HG02678 (cell line): Measurements from ENCODE around the gene SIPA1L3.
A peak's percentile ranks its signal among the peaks of the same experiment; 100 is the strongest.
"Not testable (repeated sequence)": the region's sequence is repeated elsewhere in the genome, so short reads cannot be mapped to it uniquely, and the experiment has no call there.

ENCODE experiments used
- ATAC-seq: cut with Tn5 transposase; IDR thresholded peaks from one replicate; pipeline ENCODE4 v1.9.1; 2021; ENCODE audit warnings: mild to moderate bottlenecking, moderate library complexity; ENCODE audit not compliant: unreplicated experiment

SIPA1L3 gene

DNA sequence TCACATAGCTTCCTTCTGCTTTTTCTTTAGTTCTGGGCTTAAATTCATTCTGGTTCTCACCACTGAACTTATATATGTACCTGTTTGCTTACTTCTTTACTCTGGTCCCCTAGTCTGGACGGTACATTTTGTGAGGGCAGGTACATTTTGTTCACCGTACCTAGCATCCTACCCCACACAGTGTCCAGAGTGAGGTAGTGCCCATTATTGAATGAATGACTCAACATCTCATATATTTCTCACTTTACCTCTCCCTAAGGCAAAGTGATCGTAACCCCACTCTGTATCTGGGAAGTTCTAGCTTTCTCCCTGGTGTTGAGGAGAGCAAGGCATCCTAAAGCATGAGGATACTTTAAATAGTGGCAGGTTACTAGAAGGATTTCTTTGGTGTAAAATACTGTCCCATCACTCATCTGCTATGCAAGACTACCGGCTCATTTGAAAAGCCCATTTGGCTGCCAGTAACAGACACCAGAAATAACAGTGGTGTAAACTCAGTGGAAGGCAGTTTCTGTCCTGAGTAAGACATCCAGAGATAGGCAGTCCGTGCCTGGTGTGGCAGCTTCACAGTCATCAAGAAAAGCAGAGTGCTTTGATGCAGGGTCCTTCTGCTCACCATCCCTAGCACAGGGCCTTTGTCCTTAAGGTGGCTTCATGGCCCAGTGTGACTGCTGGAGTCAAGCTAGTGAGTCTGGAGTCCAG lies 111.8 kb downstream of the SIPA1L3 start:
- no peak for ATAC-seq

DNA sequence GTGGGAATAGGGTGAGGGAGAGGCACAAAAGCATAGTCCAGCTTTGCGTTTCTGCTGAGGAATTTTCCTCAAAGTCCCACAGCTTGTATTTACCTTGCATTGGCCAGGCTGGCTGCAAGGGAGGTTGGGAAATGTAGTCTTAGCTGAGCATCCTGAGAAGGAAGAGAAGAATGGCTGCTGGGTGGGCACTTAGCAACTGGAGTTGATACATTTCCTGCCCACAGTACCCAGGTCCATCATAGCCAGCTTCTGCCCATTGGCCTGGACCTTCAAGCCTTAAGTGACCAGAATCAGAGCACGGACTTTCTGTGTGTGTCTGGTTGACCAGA lies 112.4 kb downstream of the SIPA1L3 start:
- no peak for ATAC-seq

DNA sequence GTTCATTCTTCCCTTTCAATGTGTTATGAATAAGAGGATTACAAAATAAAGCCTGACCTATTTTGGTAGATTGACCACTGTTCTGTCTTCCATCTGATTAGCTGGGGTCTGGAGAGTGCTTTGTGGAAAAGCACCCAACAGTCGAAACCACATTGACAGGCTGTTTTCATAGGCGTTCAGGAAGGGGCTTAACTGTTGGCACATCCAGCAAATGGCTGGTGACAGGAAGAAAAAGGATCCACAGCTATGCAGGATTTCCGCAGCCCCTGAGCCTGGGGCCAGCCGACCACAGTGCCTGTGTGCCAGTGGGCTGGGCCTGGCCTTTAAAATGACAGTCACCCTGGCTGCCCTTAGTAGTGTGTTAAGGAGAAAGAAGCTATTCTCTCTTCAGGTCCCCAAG lies 113.3 kb downstream of the SIPA1L3 start:
- ATAC-seq = no peak

DNA sequence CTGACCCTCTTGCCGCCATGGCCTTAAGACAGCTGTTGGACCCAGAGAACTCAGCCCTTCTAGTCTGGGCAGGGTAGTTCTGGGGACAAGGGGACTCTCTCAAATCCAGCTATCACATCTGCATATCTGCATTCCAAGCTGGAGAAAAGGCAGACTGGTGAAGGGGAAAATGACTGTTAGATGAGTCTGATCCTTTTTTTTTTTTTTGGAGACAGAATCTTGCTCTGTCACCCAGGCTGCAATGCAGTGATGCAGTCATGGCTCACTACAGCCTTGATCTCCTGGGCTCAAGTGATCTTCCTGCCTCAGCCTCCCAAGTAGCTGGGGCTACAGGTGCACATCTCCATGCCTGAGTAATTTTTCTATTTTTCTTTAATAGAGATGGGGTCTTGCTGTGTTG lies 114.3 kb downstream of the SIPA1L3 start:
- ATAC-seq = no peak

DNA sequence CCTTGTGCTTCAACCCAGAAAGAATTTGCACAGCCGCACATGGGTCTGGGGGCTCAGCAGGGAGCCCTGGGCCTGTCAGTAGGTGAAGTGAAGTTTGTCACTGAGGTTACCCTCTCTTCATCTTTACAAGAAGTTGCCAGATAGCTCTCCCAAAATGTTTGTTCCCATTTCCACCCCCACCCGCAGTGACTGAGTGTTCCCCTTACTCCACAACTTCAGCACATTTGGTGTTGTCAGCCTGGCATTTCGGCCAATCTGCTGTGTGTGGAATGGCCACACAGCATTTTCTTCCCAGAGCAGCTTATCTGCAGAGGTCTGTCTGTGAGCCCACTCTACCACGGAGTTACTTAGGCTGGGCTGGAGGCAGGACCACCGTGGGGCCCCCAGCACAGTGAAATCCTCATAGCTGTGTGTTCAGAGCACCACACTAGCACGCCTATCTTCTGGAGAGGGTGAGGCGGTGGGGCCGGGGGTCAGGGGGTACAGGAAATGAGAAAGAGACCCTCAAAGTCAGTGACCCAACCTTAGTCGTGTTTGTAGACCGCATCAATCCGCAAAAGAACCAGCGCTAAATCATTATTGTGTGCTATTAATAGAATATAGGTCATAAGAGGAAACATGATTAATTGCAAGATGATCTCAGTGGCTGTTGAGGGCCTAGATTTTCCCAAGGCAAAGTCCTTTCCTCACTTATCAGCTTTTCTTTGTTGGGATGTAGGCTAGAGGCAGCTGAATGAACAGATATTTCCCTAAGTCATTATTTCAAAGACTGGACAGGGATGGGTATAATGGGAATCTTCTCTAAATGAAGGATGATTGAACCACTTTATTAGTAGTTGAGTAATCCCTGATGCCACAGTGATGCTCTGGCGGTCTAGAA lies 116.0 kb downstream of the SIPA1L3 start:
- no peak for ATAC-seq

DNA sequence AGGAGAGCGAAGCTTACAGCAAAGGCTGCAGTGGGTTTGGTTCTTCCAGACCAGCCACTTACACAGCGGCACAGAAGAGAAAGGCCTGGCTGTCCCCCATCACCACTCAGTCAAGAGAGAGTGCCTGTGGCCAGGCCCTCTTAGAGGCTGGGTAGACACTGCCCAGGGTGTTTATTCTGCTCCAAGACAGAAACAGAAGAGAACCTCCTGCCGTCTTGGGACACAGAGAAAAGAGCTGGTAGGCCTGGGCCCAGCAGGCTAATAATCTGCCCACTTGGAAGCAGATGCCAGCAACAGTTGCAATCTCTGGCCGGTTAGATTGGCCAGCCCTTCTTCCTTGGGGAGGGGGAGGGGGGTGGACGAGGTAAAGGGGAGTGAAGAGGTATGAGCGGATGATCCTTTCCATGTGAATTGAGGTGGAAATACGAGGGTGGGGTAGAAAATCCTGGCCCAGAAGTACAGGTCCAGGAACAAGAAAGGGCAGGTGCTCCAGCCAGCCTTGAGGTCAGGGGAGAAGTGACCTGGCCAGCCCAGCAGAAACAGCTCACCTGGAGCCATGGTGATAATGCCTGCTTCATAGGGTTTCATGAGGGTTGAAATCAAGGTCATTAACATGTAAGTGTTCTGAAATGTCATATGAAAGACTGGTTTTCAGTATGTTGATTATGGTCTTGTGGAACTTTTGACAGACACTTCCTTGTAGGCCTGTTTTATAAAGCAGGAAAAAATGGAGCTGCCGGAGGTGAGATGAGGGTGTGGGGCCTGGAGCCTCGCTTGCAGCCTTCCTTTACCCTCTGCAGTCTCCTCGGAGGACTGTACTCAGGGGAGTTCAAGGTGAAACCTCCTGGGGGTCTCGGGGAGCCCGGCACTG lies 116.9 kb downstream of the SIPA1L3 start:
- no peak for ATAC-seq

DNA sequence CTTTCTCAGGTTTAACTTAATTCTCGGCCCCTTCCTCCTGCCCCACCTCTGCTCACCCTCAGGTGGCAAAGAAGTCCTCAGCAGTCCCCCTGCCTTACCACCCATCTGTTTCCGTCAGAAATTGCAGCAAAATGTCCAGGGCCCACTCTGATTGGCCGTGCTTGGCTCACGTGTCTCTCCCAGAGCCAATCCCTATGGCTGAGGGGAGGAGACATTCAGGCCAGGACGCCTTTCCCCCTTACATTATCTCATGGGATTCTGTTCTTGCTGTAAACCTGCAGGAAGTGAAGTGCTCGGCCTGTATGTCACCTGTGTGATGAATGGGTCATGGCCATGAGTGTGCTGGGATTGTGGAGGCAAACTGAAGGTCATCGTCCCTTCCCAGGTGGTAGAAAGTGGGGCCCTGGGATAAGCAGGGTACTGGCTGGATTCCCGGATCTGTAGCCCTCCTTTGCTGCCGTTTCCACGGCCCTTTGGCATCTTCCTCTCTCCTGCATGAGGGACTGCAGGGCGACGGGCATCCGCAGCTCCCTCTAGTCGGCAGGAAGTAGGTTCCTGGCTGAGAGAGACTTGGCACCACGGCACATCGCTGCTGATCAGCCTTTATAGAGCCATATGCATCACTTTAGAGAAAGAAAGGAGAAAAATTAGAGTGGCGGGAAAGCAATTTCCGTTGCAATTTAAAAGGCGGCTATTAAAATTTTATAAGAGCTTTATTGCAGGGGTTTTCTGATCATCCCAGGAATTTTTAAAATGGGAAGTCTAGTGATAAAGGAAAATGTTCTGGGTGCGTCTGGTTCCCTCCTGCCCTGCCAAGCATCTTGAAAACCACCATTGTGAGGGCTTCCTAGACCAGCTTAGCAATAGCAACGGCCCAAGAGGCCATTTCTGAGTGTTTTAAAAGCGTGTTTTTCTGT lies 118.2 kb downstream of the SIPA1L3 start:
- no peak for ATAC-seq

DNA sequence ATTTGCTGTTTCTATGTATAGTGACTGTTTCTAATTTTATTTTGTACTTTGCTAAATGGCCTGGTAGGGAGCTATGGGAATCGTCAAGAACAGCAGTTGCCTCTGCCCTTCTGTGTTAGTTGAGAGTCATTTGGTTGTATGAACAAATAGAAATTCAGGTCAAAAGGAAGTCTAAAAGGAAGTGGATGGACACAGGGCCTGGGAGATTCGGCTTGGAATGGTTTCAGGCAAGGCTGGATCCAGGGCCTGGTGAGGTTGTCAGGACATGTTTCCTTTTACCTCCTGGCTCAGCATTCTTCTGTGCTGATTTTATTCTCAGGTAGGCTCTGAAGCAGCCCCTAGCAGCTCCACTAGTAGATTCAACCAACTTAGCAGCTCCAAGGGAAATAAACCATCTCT lies 118.9 kb downstream of the SIPA1L3 start:
- ATAC-seq = no peak

DNA sequence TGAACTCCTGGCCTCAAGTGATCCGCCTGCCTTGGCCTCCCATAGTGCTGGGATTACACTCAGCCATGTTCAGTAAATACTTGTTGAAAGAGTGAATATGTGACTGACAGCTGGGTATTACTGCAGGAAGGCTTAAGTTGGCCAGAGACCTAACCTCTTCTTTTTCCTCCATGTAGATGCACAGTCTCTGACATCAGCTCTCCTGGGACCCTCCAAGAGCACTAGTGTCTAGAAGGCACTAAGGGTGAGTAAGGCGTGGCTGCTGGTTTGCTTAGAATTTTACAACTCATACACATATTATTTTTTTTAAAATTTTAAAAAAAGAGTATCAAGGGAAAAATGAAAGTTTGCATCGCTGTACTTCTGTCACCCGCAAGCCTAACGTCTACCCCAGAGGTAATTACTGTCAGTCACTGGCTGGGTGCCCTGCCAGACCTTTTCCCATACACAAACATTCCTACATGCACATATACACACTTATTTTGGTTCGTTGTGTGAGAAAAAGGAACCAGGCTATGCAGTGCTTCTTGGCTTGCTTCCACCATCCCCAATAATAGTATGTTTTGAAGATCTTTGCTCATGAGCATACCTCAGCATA lies 122.0 kb downstream of the SIPA1L3 start:
- ATAC-seq = no peak

DNA sequence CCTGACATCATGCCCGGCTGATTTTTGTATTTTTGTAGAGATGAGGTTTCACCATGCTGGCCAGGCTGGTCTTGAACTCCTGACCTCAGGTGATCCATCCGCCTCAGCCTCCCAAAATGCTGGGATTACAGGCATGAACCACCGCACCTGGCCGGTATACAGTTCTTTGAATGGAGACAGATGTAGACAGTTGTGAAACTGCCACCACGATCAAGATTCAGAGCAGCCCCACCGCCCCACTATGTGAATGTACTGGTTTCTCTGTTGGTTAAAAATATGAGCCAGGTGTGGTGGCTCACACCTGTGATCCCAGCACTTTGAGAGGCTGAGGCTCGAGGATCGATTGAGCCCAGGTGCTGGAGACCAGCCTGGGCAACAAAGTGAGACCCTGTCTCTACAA lies 123.0 kb downstream of the SIPA1L3 start:
- not testable (repeated sequence) for ATAC-seq

DNA sequence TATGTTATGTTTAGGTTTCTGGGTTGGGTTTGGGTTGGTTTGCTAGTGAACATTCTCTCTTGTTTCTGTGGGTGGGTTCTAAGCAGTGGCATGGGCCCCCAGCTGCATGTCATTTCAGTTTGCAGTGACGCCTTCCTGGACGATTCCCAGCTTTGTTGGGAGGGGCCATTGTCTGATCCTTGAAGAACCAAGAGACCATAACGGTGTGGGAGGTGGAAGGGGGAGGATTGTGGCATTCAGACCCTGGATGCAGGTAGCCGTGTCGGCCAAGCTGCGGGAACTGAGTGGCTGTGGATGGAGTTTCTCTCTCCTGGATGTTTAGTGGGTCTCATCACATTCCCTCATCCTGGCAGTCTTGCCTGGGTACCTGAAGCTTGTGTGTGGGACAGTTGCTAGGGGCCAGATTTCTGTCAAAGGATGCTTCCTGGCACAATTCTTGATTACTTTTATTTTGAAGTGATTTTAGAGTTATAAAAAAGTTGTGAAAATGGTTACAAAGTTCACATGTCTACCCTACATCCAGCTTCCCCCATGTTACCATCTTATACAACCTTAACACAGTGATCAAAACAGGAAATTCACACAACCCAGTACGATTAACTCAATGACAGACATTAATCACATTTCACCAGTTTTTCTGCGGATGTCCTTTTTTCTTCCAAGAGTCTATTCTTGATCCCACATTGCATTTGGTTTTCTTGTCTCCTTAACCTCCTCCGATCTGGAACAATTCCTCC lies 123.8 kb downstream of the SIPA1L3 start:
- ATAC-seq = no peak

DNA sequence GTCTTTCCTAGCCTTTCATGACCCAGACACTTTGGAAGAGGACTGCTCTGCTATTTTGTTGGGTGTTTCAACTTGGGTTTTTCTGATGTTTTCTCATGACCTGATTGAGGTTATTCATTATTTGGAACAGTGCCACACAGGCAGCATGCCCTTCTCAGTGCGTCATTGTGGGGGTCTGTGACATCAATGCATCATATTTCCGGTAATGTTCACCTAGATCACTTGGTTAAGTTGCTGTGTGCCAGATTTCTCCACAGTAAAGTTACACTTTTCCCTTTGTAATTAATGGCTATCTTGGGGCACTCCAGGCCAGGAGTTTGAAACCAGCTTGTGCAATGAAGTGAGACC lies 124.4 kb downstream of the SIPA1L3 start:
- no peak for ATAC-seq

DNA sequence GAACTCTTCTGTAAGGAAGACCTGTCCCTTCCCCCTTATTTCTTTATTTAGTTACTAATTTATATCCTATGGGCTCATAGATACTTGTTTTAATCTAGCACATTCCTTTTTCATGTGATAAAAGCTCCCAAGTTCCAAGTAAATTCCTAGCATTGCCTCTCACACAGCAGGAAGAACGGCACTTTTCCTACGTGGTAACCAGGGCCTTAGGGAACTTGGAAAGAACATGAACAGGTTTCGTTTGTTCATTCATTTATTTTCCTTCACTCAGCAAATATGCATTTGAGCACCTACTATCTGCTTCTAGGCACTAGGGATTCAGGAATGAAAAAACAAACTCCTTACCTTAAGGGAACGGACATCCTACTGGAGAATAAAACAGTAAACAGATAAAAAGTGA lies 125.1 kb downstream of the SIPA1L3 start:
- ATAC-seq = no peak

DNA sequence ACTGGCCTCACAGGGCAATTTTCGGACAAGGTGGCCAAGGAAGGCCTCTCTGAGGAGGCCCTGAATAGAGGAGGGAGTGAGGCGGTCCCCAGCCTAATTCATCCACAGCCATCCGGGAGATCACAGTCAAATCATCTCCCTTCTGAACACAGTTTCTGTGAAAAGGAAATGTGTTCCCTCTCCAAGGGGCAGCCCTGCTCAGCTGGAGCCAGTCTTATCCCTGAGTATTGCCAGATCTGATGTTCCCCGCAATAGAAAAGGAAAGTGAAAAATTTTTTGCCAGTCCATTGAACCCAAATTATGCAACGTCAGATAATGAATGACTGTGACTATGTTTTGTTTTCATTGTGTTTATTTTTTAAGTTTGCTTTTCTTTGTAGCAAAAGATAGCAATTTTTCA lies 125.9 kb downstream of the SIPA1L3 start:
- ATAC-seq = no peak

DNA sequence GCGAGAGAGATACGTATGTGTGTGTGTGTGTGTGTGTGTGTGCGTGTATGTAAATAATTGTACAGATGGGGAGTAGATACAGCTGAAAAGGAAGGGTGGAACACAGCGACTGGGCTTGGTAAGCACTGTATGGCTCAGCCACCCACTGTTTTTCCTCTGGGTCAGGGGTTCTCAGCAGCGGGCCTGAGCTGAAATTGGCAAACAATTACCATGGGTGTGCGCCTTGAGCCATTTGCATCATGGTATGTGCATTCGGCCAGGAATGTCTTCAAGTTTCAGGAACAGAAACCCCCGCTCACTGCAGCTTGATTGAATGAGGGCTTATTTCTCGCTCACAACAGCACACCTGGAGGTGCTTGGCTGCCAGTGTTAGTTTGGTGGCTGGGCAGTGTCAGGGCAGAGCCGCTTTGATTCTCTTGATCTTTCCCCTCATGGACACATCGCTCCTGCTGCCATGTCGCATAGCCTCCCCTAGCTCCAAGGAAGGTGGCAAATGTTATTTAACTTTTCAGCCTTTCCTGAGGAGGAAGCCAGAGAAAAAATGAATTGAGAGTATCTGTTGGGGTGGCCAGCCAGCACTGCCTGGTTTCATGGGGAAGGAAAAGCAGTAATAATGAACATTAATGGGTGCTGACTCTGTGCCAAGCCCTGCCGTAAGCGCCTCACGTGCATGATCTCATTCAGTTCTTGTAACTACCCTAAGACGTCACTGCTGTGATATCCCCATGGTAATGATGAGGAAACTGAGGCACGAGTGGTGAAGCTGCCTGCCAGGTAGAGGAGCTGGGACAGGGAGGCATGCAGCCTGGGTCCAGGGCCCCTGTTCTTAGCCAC lies 126.9 kb downstream of the SIPA1L3 start:
- peak; percentile 82 for ATAC-seq

DNA sequence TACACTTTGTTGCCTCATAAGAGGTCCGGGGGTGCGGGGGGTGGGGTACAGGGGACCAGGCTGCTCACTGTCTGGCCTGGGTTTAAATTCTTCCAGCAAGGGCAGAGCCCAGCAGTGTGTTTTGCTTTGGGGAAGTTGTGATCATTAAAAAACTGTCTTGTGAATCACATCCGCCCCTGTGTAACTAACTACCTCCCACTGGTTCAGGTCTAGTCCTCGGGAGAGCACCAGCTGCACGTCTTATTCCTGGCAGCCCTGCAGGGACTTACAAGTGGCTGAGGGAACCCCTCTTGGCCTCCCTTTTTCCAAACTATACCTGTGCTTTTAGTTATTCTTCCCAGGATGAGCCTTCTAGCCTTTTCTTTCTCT lies 127.5 kb downstream of the SIPA1L3 start:
- ATAC-seq = no peak

DNA sequence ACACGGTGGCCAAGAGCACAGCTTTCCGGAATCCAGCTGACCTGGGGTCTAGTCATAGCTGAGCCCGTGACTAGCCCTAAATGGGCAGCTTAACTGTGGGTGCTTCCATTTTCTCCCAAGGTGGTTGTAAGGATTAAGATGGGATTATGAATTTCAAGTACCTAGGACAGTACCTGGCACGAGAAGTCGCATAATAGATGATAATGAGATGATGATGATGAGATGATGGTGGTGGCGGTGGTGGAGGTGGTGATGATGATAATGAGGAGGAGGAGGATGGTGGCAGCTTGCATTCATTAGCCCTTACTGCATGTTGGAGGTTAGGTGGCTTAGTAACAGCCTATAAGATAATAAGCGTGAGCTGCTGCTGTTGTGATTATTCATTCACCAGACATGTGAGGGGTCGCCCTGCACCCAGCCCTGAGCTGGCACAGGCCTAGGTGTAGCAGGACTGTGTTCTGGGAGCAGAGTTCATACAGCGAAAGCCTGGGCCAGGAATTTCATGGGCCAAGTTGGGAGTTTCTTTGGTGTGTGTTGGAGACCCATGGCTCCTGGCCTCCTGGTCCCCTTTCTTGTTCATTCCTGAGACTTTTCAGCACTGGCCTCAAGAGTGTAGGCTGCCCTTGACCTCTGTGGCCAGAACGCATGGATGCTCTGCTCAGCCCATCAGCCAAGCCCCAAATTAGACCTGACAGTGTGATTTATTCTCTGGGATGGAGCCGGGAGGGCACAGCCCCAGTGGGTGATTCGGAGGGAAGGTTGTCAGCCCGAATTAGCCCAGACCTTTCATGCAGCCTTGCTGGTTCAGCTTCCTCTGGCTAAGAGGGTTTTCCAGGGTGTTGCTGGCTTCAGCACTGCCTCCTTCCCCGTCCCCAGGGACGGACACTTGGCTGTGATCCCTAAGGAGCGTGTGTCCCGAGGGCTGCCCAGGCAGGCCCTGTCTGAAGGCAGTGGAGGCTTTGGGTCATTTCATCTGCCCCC lies 128.8 kb downstream of the SIPA1L3 start:
- ATAC-seq = no peak
